Astrocyte (in vitro differentiated cells and primary cell): Measurements from ENCODE around the gene DERL3. TPM values are rescaled to one million over a fixed set of nuclear protein-coding genes. Genes with fewer than 3 reads are reported as not detected.

ENCODE experiments used
- DNase-seq: peaks from one replicate; pipeline ENCODE4 v3.0.0-alpha.2; 2010; ENCODE audit warnings: low read depth
- FAIRE-seq: peaks from 2 replicates; lab custom pipeline; 2011; peaks lifted over from hg19 to GRCh38; lab: Jason Lieb, UNC
- H2AFZ ChIP-seq: 2 replicates; pipeline ENCODE4 v1.6.0; 2012; ENCODE audit warnings: low read depth, low read length, inconsistent platforms
- H3K27ac ChIP-seq: 2 replicates; pipeline ENCODE4 v1.5.1; 2011; ENCODE audit warnings: low read depth, low read length, inconsistent platforms
- H3K27me3 ChIP-seq: 2 replicates; pipeline ENCODE4 v1.6.0; 2011; ENCODE audit warnings: low read length, inconsistent platforms; ENCODE audit not compliant: insufficient read depth
- H3K36me3 ChIP-seq: 2 replicates; pipeline ENCODE4 v1.5.1; 2011; ENCODE audit warnings: low read length, inconsistent platforms; ENCODE audit not compliant: insufficient read depth
- H3K4me1 ChIP-seq: 2 replicates; pipeline ENCODE4 v1.5.1; 2011; ENCODE audit warnings: low read length, inconsistent platforms; ENCODE audit not compliant: insufficient read depth
- H3K4me2 ChIP-seq: 2 replicates; pipeline ENCODE4 v1.6.0; 2012; ENCODE audit warnings: low read length, inconsistent platforms
- H3K4me3 ChIP-seq: 2 replicates; pipeline ENCODE4 v1.5.1; 2011; ENCODE audit warnings: low read depth, mild to moderate bottlenecking, low read length, inconsistent platforms; ENCODE audit not compliant: insufficient read depth
- H3K79me2 ChIP-seq: 2 replicates; pipeline ENCODE4 v1.6.0; 2012; ENCODE audit warnings: mild to moderate bottlenecking, low read length, inconsistent platforms; ENCODE audit not compliant: insufficient read depth
- H3K9ac ChIP-seq: 2 replicates; pipeline ENCODE4 v1.6.0; 2012; ENCODE audit warnings: mild to moderate bottlenecking, low read length, inconsistent platforms
- H3K9me3 ChIP-seq: 2 replicates; pipeline ENCODE4 v1.5.1; 2012; ENCODE audit warnings: low read depth, mild to moderate bottlenecking, low read length, inconsistent platforms; ENCODE audit not compliant: insufficient read depth
- H4K20me1 ChIP-seq: 2 replicates; pipeline ENCODE4 v1.6.0; 2012; ENCODE audit warnings: low read length, inconsistent platforms; ENCODE audit not compliant: insufficient read depth
- H3K27ac Mint-ChIP-seq: one replicate; pipeline ENCODE4 v1.8.0; 2021; ENCODE audit warnings: mild to moderate bottlenecking, mixed read lengths; ENCODE audit not compliant: unreplicated experiment
- H3K27me3 Mint-ChIP-seq: one replicate; pipeline ENCODE4 v1.8.0; 2021; ENCODE audit warnings: low read depth, mixed read lengths; ENCODE audit not compliant: unreplicated experiment
- H3K36me3 Mint-ChIP-seq: one replicate; pipeline ENCODE4 v1.8.0; 2021; ENCODE audit warnings: low read depth, mixed read lengths; ENCODE audit not compliant: unreplicated experiment
- H3K4me1 Mint-ChIP-seq: one replicate; pipeline ENCODE4 v1.8.0; 2021; ENCODE audit warnings: low read depth, mixed read lengths; ENCODE audit not compliant: unreplicated experiment
- H3K4me3 Mint-ChIP-seq: one replicate; pipeline ENCODE4 v1.8.0; 2021; ENCODE audit warnings: mild to moderate bottlenecking, moderate library complexity, mixed read lengths; ENCODE audit not compliant: unreplicated experiment
- H3K9me3 Mint-ChIP-seq: one replicate; pipeline ENCODE4 v1.8.0; 2021; ENCODE audit warnings: mild to moderate bottlenecking, mixed read lengths; ENCODE audit not compliant: unreplicated experiment
- EZH2 ChIP-seq: IDR thresholded peaks from 2 replicates; pipeline ENCODE4 v1.6.1; 2012; ENCODE audit warnings: mild to moderate bottlenecking, low read length, inconsistent platforms; ENCODE audit not compliant: insufficient read depth
- total RNA-seq: library from RNA; stranded (reverse); gene quantifications from 2 replicates; pipeline ENCODE4 v1.2.1, GENCODE V29; 2021
- TF ChIP-seq, protein P1 (sequence below): IDR thresholded peaks from 2 replicates; pipeline ENCODE4 v1.5.1; 2011; ENCODE audit warnings: low read depth, mild to moderate bottlenecking, inconsistent platforms, low read length, moderate library complexity; ENCODE audit not compliant: insufficient read depth

The DERL3 gene
- total RNA-seq, 1 donor from 2014 or later: 0.82 TPM

DNA sequence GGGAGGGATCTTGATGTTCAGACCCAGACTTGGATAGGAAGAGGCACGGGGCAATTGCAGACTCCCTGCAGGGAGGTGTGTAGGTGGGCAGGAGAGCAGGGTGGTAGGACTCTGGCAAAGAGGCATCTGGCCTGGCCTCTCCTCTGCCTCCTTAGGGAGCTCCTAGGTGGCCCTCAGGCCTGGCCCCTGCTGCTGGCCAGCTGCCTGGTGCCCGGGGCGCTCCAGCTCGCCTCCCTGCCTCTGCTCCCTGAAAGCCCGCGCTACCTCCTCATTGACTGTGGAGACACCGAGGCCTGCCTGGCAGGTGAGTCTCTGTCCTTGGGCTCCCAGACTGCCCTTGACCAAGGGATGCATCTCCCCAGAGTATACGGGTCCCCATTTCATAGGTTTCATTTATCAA is 38.8 kb upstream of the DERL3 start:
- Histone ChIP-seq H3K9ac (no peak overlapping the region), H3K4me1 (no peaks in the 10 kb centered on the region), H3K36me3 (no peaks in the 10 kb centered on the region), H3K4me2 (no peak overlapping the region), H2AFZ (no peak overlapping the region), H4K20me1 (no peaks in the 10 kb centered on the region), H3K9me3 (no peaks in the 10 kb centered on the region), H3K4me3 (no peak overlapping the region), H3K27me3 (no peaks in the 10 kb centered on the region), H3K27ac (no peak overlapping the region), H3K79me2 (no peaks in the 10 kb centered on the region)
- Mint-ChIP-seq H3K27me3 (no peaks in the 10 kb centered on the region), H3K27ac (no peak overlapping the region), H3K36me3 (peaks cover 37% of the 10 kb centered on the region), H3K4me3 (no peak overlapping the region), H3K9me3 (no peaks in the 10 kb centered on the region), H3K4me1 (peaks cover 1% of the 10 kb centered on the region)
- TF ChIP-seq, protein P1, sequence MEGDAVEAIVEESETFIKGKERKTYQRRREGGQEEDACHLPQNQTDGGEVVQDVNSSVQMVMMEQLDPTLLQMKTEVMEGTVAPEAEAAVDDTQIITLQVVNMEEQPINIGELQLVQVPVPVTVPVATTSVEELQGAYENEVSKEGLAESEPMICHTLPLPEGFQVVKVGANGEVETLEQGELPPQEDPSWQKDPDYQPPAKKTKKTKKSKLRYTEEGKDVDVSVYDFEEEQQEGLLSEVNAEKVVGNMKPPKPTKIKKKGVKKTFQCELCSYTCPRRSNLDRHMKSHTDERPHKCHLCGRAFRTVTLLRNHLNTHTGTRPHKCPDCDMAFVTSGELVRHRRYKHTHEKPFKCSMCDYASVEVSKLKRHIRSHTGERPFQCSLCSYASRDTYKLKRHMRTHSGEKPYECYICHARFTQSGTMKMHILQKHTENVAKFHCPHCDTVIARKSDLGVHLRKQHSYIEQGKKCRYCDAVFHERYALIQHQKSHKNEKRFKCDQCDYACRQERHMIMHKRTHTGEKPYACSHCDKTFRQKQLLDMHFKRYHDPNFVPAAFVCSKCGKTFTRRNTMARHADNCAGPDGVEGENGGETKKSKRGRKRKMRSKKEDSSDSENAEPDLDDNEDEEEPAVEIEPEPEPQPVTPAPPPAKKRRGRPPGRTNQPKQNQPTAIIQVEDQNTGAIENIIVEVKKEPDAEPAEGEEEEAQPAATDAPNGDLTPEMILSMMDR: no peak
- no peak for TF ChIP-seq EZH2
- DNase-seq (no peak), FAIRE-seq (no peak)

DNA sequence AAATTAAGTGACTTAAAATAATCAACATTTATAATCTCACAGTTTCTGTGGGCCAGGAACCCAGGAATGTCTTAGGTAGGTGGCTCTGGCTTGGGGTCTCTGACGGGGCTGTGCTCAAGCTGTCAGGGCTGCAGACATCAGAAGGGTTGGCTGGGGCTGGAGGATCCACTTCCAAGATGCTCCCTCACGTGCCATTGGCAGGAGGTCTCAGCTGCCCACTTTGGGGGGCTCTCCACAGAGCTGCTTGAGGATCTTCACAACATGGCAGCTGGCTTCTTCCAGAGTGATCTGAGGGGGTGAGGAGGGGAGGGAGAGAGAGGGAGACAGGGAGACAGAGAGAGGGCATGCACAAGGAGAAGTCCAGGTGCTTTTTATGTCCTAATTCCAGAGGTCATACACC is 37.0 kb upstream of the DERL3 start:
- DNase-seq (no peak), FAIRE-seq (no peak)
- Mint-ChIP-seq H3K4me1 (peaks cover 1% of the 10 kb centered on the region), H3K9me3 (no peaks in the 10 kb centered on the region), H3K27ac (no peak overlapping the region), H3K4me3 (no peak overlapping the region), H3K36me3 (peaks cover 34% of the 10 kb centered on the region), H3K27me3 (no peaks in the 10 kb centered on the region)
- H3K4me1 ChIP-seq: no peaks in the 10 kb centered on the region
- no peaks in the 10 kb centered on the region for H3K79me2 ChIP-seq
- TF ChIP-seq, protein P1: no peak
- no peak for TF ChIP-seq EZH2
- no peak overlapping the region for H3K9ac ChIP-seq
- H3K27me3 ChIP-seq: no peaks in the 10 kb centered on the region
- H3K4me2 ChIP-seq: no peak overlapping the region
- H2AFZ ChIP-seq: no peak overlapping the region
- no peak overlapping the region for H3K27ac ChIP-seq
- H3K9me3 ChIP-seq: no peaks in the 10 kb centered on the region
- no peaks in the 10 kb centered on the region for H4K20me1 ChIP-seq
- H3K36me3 ChIP-seq: no peaks in the 10 kb centered on the region
- H3K4me3 ChIP-seq: no peak overlapping the region

DNA sequence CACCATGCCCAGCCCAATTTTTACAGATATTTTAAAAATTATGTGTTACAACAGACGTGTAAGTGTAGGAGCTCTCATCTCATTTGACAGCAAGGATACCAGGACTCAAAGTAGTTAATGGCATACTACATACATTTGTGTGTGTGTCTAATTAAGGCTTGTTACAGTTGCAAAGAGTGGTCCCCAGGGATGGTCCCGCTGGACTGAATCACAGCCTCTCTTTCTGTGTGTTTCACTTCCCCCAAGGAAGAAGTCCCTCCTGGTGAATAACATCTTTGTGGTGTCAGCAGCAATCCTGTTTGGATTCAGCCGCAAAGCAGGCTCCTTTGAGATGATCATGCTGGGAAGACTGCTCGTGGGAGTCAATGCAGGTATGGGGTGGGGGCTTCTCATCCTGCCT is 36.1 kb upstream of the DERL3 start:
- H3K36me3 Mint-ChIP-seq: peaks cover 34% of the 10 kb centered on the region
- Histone ChIP-seq H3K79me2 (no peaks in the 10 kb centered on the region), H3K4me2 (no peak overlapping the region), H3K4me1 (no peaks in the 10 kb centered on the region), H4K20me1 (no peaks in the 10 kb centered on the region), H3K9me3 (no peaks in the 10 kb centered on the region), H3K27ac (no peak overlapping the region), H3K9ac (no peak overlapping the region), H3K27me3 (no peaks in the 10 kb centered on the region), H3K4me3 (no peak overlapping the region), H3K36me3 (no peaks in the 10 kb centered on the region), H2AFZ (no peak overlapping the region)
- H3K4me1 Mint-ChIP-seq: peaks cover 1% of the 10 kb centered on the region
- no peak overlapping the region for H3K27ac Mint-ChIP-seq
- no peak for TF ChIP-seq EZH2
- TF ChIP-seq, protein P1: no peak
- DNase-seq: no peak
- no peaks in the 10 kb centered on the region for H3K27me3 Mint-ChIP-seq
- no peak overlapping the region for H3K4me3 Mint-ChIP-seq
- FAIRE-seq: no peak
- no peaks in the 10 kb centered on the region for H3K9me3 Mint-ChIP-seq
